A549 (cell line): ENCODE data around the gene PAX8. TPM values are rescaled to one million over a fixed set of nuclear protein-coding genes. Genes with fewer than 3 reads are reported as not detected.

Source experiments
- ATAC-seq, 2 experiments: fragments of 200-7000 bp in 1 of 2; fragments of >200 bp in 1 of 2; cut with Nextera tagmentation in 1 of 2; cut with Tn5 transposase in 1 of 2; 3 replicates each; pipeline versions ENCODE4 v1.8.0 to v1.9.1; 2018 to 2020; ENCODE audit warnings: mild to moderate bottlenecking in 1 of 2, moderate library complexity in 1 of 2
- CTCF ChIA-PET: fragments of 300-600 bp; sonication (Branson Sonifier 250); formaldehyde crosslinking; extraction: SDS; loops from one replicate; lab custom pipeline; 2021; ENCODE audit warnings: antibody characterized with exemption, inconsistent platforms; lab: Yijun Ruan, JAX
- POLR2A ChIA-PET: fragments of 350-600 bp; formaldehyde crosslinking; extraction: SDS; loops from one replicate; lab custom pipeline; 2021; ENCODE audit warnings: antibody characterized with exemption, inconsistent platforms; lab: Yijun Ruan, JAX
- DNase-seq, 2 experiments: peaks; one replicate each; pipeline versions ENCODE4 v3.0.0 to v3.0.0-alpha.2; 2011 to 2016; ENCODE audit warnings: low read depth in 1 of 2, low spot score in 1 of 2
- FAIRE-seq: peaks from 2 replicates; lab custom pipeline; 2011; peaks lifted over from hg19 to GRCh38; lab: Jason Lieb, UNC
- H3K27ac ChIP-seq, 2 experiments: fragments of >200 bp; sonication (Bioruptor Twin); formaldehyde crosslinking; 3 replicates each; pipeline ENCODE4 v1.5.1; 2016 to 2017
- H3K4me1 ChIP-seq: fragments of >200 bp; sonication (Bioruptor Twin); formaldehyde crosslinking; 3 replicates; pipeline ENCODE4 v1.6.1; 2016
- H3K4me2 ChIP-seq: fragments of >200 bp; sonication (Bioruptor Twin); formaldehyde crosslinking; 3 replicates; pipeline ENCODE4 v1.6.1; 2016
- H3K4me3 ChIP-seq: fragments of >200 bp; sonication (Bioruptor Twin); formaldehyde crosslinking; 3 replicates; pipeline ENCODE4 v1.5.1; 2016
- H3K9me3 ChIP-seq: fragments of >200 bp; sonication (Bioruptor Twin); formaldehyde crosslinking; 3 replicates; pipeline ENCODE4 v1.6.1; 2016
- CBX2 ChIP-seq: fragments of 200-600 bp; sonication (generic); IDR thresholded peaks from 2 replicates; pipeline ENCODE4 v1.6.1; 2016; ENCODE audit warnings: low read depth, mild to moderate bottlenecking, borderline replicate concordance
- CHD2 ChIP-seq: fragments of 150-350 bp; IDR thresholded peaks from 2 replicates; pipeline ENCODE4 v1.6.1; 2014; ENCODE audit warnings: low read length; ENCODE audit not compliant: partially characterized antibody
- HDAC2 ChIP-seq: fragments of 200-600 bp; sonication (generic); IDR thresholded peaks from 2 replicates; pipeline ENCODE4 v1.6.1; 2016
- HES2 ChIP-seq: fragments of >200 bp; sonication (Bioruptor Twin); formaldehyde crosslinking; IDR thresholded peaks from 2 replicates; pipeline ENCODE4 v1.6.1; 2016
- HMGXB4 ChIP-seq: fragments of 250-450 bp; sonication (Bioruptor Pico); IDR thresholded peaks from 2 replicates; pipeline ENCODE4 v1.5.0; 2021; ENCODE audit warnings: mild to moderate bottlenecking, moderate library complexity, borderline replicate concordance
- HOXB5 ChIP-seq: fragments of 250-450 bp; sonication (Bioruptor Pico); IDR thresholded peaks from 2 replicates; pipeline ENCODE4 v1.5.0; 2020; ENCODE audit warnings: mild to moderate bottlenecking, moderate library complexity
- KDM5A ChIP-seq: fragments of 200-600 bp; sonication (generic); IDR thresholded peaks from 2 replicates; pipeline ENCODE4 v1.6.1; 2016; ENCODE audit warnings: antibody characterized with exemption, mild to moderate bottlenecking
- MYC ChIP-seq: IDR thresholded peaks from 2 replicates; pipeline ENCODE4 v1.6.1; 2012; ENCODE audit warnings: mild to moderate bottlenecking, inconsistent platforms, low read length, improper control_type of control experiment, borderline replicate concordance
- NR3C1 ChIP-seq: fragments of >200 bp; sonication (Bioruptor Twin); formaldehyde crosslinking; IDR thresholded peaks from 3 replicates; pipeline ENCODE4 v1.6.1; 2017
- PBX3 ChIP-seq: IDR thresholded peaks from 2 replicates; pipeline ENCODE4 v1.6.1; 2012
- POLR2A ChIP-seq: IDR thresholded peaks from 2 replicates; pipeline ENCODE4 v1.6.1; 2012; ENCODE audit warnings: mild to moderate bottlenecking, low read length
- RCOR1 ChIP-seq: fragments of 150-350 bp; IDR thresholded peaks from 2 replicates; pipeline ENCODE4 v1.6.1; 2014; ENCODE audit warnings: antibody characterized with exemption, low read length, low read depth
- RFX5 ChIP-seq: fragments of 450-650 bp; IDR thresholded peaks from 2 replicates; pipeline ENCODE4 v1.7.1; 2014; ENCODE audit warnings: antibody characterized with exemption, mild to moderate bottlenecking, moderate library complexity
- TP53 ChIP-seq: fragments of 250-450 bp; sonication (Bioruptor Pico); IDR thresholded peaks from 2 replicates; pipeline ENCODE4 v1.5.0; 2021; ENCODE audit warnings: mild to moderate bottlenecking, moderate library complexity
- ZSCAN20 ChIP-seq: fragments of 250-450 bp; sonication (Bioruptor Pico); IDR thresholded peaks from 2 replicates; pipeline ENCODE4 v1.8.0; 2022; ENCODE audit warnings: mild to moderate bottlenecking, moderate library complexity
- WGBS: methylation state at CpG from one replicate; pipeline ENCODE4 v1.1.6; 2017; ENCODE audit errors: missing lambda C conversion rate; 5-methylcytosine and 5-hydroxymethylcytosine counted together
- polyA plus RNA-seq, 4 experiments: library from polyadenylated mRNA; depleted of rRNA in 3 of 4; stranded (reverse); fragments of >200 nt; fragmentation: RNase III in 1 of 4; extraction: RNeasy Plus Mini Kit Qiagen cat#74134 plus additional on column Dnase treatment in 1 of 4; gene quantifications; 2 replicates in 3 of 4; 3 replicates in 1 of 4; pipeline ENCODE4 v1.2.3, GENCODE V29; 2011 to 2017

PAX8 gene
- polyA plus RNA-seq, 2 of the 4 experiments (the other 2 are of a cell fraction) = 0.71 to 0.81 TPM

- TF ChIP-seq HMGXB4 (CRISPR knock-in tag) = no peak
Observed at GRCh38 chr2:113232740-113233139, 46.0 kb downstream of the PAX8 start (continued).

- DNase-seq (no peak), ATAC-seq (no peak), FAIRE-seq (no peak)
- ChIA-PET CTCF (interaction anchor here (0.6 to 6.7 kb wide), 7 partner anchors 9 to 158 kb away, joined by 3 to 25 read pairs (median 4); no protein-coding TSS in a partner anchor), POLR2A (no interaction called here)
- 98% methylated on average over 3 of the region's 3 CpGs for WGBS
- Histone ChIP-seq H3K4me2 (no peak overlapping the region), H3K4me3 (no peak overlapping the region), H3K27ac (peak overlapping the region; percentile 43 to 64; a peak in 4 of 6 replicates), H3K4me1 (peaks cover 50% of the 10 kb centered on the region), H3K9me3 (no peaks in the 10 kb centered on the region)
- no peak for TF ChIP-seq MYC
Observed at GRCh38 chr2:113232123-113232522, 46.6 kb downstream of the PAX8 start.

- CTCF ChIA-PET = interaction anchor here (1.1 to 6.7 kb wide), 7 partner anchors 8 to 140 kb away, joined by 3 to 25 read pairs (median 6); no protein-coding TSS in a partner anchor
- H3K9me3 ChIP-seq = no peaks in the 10 kb centered on the region
- POLR2A ChIA-PET = interaction anchor here (1.9 kb wide), 1 partner anchor 9 kb away, joined by 4 read pairs; no protein-coding TSS in a partner anchor
- DNase-seq (no peak), ATAC-seq (no peak), FAIRE-seq (no peak)
- TF ChIP-seq HOXB5 (CRISPR knock-in tag) (no peak), HDAC2 (no peak), PBX3 (no peak), CBX2 (no peak), TP53 (no peak), NR3C1 (no peak), CHD2 (no peak)
- 74% methylated on average over 3 of the region's 3 CpGs for WGBS
- H3K4me3 ChIP-seq = no peak overlapping the region
- H3K27ac ChIP-seq = peak overlapping the region; percentile 50 to 91; a peak in 3 of 6 replicates
- peaks cover 58% of the 10 kb centered on the region for H3K4me1 ChIP-seq
- H3K4me2 ChIP-seq = no peak overlapping the region
Observed at GRCh38 chr2:113231064-113231463, 47.7 kb downstream of the PAX8 start.

GRCh38 chr2:113230531-113230930 lies 48.2 kb downstream of the PAX8 start:
- H3K4me2 ChIP-seq = no peak overlapping the region
- H3K4me1 ChIP-seq = peaks cover 63% of the 10 kb centered on the region
- DNase-seq (no peak), FAIRE-seq (no peak), ATAC-seq (no peak)
- ChIA-PET CTCF (interaction anchor here (1.5 to 6.7 kb wide), 5 partner anchors 8 to 140 kb away, joined by 3 to 25 read pairs (median 7); no protein-coding TSS in a partner anchor), POLR2A (interaction anchor here (1.9 kb wide), 1 partner anchor 10 kb away, joined by 4 read pairs; no protein-coding TSS in a partner anchor)
- H3K27ac ChIP-seq = peak overlapping the region; percentile 50 to 91
- no peaks in the 10 kb centered on the region for H3K9me3 ChIP-seq
- H3K4me3 ChIP-seq = no peak overlapping the region
- TF ChIP-seq HES2 (no peak), ZSCAN20 (CRISPR knock-in tag) (no peak), NR3C1 (no peak), KDM5A (no peak), RCOR1 (no peak), PBX3 (no peak), HMGXB4 (CRISPR knock-in tag) (no peak), POLR2A (no peak), RFX5 (no peak), HOXB5 (CRISPR knock-in tag) (no peak)
- 90% methylated on average over 6 of the region's 6 CpGs for WGBS
